ENCODE measurements around the gene NAP1L4.

DNA sequence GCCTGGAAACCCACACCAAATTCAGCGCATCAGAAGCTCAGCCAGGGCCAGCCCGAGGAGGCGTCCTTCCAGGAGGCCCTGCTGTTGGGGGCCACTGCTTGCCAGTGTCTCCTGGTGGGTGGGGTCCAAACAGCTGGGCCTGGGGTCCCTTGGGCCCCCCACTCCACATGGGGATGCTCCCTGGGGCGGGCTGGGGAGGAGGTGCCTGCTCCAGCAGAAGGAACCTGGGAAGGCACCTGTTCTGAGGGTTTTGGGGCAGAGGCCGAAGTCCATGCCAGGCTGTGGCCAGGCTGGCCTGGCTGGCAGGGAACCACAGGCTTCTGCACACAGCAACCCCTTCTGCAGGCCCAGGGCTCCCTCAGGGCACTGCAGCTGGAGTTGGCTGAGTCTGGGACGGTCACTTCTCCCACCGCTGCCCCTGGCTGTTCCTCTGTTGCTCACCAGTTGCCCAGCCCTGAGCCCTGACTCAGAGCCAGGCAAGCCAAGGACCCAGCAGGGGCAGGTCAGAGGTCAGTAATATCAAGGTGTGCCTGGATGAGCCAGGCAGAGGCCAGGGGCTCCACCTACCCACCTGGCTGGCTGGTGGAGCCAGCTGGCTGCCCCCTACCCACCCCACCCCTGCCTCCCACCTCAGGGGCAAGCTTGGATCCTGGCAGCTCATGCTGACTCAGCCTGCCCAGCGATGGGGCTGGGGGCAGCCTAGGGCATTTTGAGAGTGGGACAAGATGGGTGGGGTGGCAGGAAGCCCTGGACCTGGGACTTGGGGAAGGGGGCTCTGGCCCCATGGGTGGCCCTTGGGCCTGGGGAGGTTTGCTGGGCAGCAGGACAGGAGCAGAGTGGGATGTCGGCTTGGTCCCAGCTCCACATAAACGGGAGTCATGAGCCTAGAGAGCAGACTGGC lies 51.0 kb downstream of the NAP1L4 start:
- TF ChIP-seq, protein P1, sequence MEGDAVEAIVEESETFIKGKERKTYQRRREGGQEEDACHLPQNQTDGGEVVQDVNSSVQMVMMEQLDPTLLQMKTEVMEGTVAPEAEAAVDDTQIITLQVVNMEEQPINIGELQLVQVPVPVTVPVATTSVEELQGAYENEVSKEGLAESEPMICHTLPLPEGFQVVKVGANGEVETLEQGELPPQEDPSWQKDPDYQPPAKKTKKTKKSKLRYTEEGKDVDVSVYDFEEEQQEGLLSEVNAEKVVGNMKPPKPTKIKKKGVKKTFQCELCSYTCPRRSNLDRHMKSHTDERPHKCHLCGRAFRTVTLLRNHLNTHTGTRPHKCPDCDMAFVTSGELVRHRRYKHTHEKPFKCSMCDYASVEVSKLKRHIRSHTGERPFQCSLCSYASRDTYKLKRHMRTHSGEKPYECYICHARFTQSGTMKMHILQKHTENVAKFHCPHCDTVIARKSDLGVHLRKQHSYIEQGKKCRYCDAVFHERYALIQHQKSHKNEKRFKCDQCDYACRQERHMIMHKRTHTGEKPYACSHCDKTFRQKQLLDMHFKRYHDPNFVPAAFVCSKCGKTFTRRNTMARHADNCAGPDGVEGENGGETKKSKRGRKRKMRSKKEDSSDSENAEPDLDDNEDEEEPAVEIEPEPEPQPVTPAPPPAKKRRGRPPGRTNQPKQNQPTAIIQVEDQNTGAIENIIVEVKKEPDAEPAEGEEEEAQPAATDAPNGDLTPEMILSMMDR (IDR thresholded peaks at IDR 0.05) = no peak
- TF ChIP-seq, protein P2, sequence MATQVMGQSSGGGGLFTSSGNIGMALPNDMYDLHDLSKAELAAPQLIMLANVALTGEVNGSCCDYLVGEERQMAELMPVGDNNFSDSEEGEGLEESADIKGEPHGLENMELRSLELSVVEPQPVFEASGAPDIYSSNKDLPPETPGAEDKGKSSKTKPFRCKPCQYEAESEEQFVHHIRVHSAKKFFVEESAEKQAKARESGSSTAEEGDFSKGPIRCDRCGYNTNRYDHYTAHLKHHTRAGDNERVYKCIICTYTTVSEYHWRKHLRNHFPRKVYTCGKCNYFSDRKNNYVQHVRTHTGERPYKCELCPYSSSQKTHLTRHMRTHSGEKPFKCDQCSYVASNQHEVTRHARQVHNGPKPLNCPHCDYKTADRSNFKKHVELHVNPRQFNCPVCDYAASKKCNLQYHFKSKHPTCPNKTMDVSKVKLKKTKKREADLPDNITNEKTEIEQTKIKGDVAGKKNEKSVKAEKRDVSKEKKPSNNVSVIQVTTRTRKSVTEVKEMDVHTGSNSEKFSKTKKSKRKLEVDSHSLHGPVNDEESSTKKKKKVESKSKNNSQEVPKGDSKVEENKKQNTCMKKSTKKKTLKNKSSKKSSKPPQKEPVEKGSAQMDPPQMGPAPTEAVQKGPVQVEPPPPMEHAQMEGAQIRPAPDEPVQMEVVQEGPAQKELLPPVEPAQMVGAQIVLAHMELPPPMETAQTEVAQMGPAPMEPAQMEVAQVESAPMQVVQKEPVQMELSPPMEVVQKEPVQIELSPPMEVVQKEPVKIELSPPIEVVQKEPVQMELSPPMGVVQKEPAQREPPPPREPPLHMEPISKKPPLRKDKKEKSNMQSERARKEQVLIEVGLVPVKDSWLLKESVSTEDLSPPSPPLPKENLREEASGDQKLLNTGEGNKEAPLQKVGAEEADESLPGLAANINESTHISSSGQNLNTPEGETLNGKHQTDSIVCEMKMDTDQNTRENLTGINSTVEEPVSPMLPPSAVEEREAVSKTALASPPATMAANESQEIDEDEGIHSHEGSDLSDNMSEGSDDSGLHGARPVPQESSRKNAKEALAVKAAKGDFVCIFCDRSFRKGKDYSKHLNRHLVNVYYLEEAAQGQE (IDR thresholded peaks at IDR 0.05; ENCODE audit: insufficient read depth in 1 of 2, low read depth in 2 of 2, low read length in 1 of 2) = no peak
- TF ChIP-seq POLR2AphosphoS5 (IDR thresholded peaks at IDR 0.05; ENCODE audit: low read depth, low read length) = peak; percentile 70

Measured in Panc1 (cell line).